GM10847 (cell line): ENCODE data around the gene SLC25A46.
A peak's percentile ranks its signal among the peaks of the same experiment; 100 is the strongest.

Experiments
- POLR2A ChIP-seq: IDR thresholded peaks from 2 replicates; pipeline ENCODE4 v1.6.1; 2011; ENCODE audit not compliant: insufficient read length; ENCODE audit errors: extremely low read depth

Gene SLC25A46

DNA sequence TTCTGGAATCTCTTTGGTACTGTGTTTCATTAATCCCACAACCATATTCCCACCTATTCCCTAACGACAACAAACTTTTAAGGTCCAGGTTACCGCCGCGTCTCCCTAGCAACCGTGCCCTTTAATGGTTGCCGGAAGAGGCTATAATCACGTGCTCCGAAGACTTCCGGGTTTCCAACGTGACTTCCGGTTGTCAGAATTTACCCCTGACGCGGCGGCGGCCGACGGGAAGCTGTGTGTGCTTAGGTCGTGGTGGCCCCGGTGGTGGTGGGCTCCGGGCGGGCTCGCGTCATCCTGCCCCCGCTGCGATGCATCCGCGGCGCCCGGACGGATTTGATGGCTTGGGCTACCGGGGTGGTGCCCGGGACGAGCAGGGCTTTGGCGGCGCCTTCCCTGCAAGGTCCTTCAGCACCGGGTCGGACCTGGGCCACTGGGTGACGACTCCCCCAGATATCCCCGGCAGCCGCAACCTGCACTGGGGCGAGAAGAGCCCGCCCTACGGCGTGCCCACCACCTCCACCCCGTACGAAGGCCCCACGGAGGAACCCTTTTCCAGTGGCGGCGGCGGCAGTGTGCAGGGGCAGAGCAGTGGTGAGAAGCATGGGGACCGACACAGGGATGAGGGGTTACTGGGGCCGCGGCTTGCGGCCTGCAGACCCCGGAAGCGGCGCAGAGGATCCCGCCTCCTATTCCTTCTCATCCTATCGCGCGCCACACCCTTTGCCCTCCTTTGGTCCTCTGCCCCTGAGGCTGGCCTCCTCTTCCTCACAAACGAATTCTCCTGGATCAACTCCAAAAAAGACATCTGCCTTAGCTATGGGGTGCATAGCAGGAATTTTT, at the start of gene SLC25A46:
TSS of gene SLC25A46 (plus strand) at position 196 of the 840 bp plus-strand sequence. CDS start at position 309, 113 bp downstream.
- peak; percentile 90 for TF ChIP-seq POLR2A

DNA sequence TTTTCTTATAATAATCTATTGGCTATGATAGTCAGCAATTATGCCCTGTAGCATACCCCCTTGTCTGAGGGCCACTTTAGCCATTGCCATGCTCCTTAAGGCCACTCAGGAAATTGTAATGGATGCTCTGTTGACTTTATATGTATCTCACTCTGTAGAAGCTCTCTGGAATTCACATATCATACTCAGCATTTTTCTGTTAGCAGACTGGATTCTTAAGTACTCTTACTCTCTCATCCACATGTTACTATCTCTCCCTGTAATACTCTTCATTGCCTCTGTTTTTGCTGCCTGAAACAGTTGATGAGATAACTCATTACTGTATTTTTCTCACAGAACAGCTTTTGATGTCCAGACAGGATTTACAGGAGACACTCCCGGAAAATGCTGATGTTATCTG, 36.5 kb upstream of the SLC25A46 start:
- TF ChIP-seq POLR2A, result no peak

GRCh38 chr5:110702704-110703103, 36.1 kb upstream of the SLC25A46 start:
- TF ChIP-seq POLR2A, result no peak

DNA sequence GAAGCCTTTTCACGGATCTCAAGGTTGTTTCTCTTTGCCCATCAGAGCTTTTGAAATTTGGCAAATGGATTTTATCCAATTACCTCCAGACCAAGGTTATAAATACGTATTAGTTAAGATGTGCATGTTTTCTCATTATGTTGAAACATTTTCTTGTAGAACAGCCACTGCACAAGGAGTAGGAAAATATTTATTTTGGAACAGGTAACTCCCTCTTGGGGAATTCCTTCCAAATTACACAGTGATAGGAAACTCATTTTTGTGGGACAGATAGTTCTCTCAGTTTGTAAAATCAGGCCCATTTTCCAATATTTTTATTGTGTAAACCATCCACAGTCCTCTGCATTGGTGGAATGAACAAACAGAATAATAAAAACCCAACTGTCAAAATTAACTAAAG, 35.3 kb upstream of the SLC25A46 start:
- no peak for TF ChIP-seq POLR2A

DNA sequence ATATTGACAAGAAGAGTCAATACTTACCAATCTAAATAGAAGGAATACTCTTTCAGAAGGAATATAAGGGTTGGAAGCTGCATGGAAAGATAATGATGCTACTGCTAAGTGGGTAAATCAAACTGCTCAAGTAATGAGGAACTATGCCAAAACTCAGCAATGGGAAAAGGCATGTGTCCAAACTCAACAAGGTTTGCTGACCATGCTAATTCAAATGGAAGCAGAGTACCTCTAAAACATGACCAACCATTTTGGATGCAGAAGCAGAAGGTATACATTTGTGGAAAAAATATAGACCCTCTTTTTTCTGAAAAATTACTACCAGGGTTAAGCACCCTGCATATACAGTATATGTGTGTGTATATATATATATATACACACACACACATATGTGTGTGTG, 33.5 kb upstream of the SLC25A46 start:
- no peak for TF ChIP-seq POLR2A

DNA sequence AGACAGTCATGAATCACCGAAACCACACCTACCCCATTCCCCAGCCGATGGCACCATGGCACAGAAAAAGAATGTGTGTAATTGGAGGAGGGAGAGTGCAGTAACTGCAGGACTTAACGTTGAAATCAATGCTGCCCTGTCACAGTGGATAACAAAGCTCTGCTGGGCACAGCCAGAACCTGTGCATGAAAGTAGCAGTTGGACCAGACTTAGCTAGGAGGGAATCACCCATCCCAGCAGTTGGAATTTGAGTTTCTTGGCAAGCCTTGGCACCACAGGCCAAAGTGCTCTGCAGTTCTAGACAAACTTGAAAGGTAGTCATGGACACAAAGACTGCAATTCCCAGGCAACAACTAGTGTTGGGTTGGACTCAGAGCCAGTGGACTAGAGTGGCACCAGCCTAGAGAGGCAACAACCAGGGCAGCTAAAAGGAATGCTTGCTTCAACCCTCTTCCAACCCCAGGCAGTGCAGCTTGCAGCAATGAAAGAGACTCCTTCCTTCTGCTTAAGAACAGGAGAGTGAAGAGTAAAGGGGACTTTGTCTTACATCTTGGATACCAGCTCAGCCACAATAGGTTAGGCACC, 31.5 kb upstream of the SLC25A46 start:
- TF ChIP-seq POLR2A, result no peak

- TF ChIP-seq POLR2A, result no peak
Measured at GRCh38 chr5:110716247-110717245, 22.3 kb upstream of the SLC25A46 start.

- no peak for TF ChIP-seq POLR2A
Measured at GRCh38 chr5:110718311-110718710, 20.5 kb upstream of the SLC25A46 start.

GRCh38 chr5:110726249-110727024, 12.4 kb upstream of the SLC25A46 start, which contains the start of gene TMEM232:
TMEM232 (minus strand) TSS chr5:110726671; CDS start chr5:110667352, 59,319 bp downstream.
- no peak for TF ChIP-seq POLR2A

DNA sequence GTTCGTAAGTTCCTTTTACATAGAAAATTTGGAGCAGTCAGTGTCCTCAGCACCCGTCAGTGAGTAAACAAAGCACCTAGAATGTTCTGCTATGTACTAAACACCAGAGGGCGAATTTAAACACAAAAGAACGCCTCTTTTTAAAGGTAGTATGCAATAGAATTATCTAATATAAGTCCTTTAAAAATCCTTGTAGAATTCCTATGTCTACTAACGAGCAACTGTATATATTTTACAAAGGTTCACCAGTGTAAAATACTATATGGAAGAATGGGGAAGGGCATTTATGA, 11.8 kb upstream of the SLC25A46 start:
- TF ChIP-seq POLR2A, result no peak

DNA sequence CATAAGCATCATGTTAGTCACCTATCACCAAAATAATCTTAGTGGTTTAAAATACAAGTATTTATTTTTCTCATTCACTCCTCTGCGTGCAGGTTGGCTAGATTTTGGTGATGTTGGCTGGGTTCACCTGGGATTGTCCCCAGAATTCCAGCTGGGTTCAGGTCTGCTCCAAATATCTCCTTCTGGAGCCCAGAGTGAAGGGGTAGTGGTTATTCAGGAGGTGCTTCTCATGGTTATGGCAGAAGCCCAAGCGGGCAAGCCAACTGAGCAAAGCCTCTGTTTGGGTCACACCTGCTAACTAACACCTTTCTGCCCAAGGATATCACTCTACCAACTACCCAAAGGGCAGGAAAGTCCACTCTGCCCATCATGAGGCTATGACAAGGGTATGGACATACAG, 4.7 kb upstream of the SLC25A46 start:
- TF ChIP-seq POLR2A, result no peak

GRCh38 chr5:110735556-110735955, 3.3 kb upstream of the SLC25A46 start:
- TF ChIP-seq POLR2A, result no peak

DNA sequence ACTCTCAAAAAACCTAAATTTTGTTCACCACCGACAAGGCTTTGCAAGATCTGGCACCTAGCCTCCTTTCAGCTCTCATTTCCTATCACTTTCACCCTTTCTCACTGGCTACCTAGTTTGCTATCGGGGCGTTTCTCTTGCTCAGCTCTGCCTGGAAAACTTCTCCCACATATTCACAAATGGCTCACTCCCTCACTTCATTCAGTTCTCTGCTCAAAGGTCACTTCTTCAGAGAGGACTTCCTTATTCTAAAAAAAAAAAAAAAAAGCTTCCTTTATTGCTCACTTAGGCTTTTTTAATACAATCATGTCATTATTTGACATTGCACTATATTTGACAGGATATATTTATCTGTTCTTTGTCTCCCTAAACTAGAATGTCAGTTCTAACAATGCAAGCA, 2.1 kb upstream of the SLC25A46 start:
- TF ChIP-seq POLR2A, result no peak

DNA sequence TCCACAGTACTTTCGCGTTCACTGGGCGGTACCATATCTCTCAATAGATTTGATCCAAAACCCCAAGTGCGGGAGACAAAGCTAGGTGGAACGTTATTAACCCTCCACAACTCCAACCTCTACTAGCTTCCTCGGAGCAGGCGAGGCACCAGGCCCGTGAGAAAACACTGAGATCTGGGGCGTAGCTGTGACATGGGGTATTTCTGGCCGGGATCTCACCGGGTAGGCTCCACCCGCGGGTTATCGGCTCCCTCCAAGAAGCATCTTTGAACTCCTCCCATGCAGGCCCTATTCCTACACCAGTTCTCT, 350 bp upstream of the SLC25A46 start:
- TF ChIP-seq POLR2A, result no peak
